Tibial nerve (tissue), 4 donors: ENCODE results near the gene PCAT7.

ENCODE experiments used
- CTCF ChIP-seq, 5 experiments: fragments of 200-600 bp in 3 of 5; fragments of 450-650 bp in 2 of 5; sonication (generic) in 3 of 5; IDR thresholded peaks; one replicate each; pipeline ENCODE4 v1.5.1; 2016 to 2019; ENCODE audit warnings: antibody characterized with exemption in 5 of 5, mild to moderate bottlenecking in 3 of 5, moderate library complexity in 2 of 5
- EP300 ChIP-seq, 2 donors: sonication (generic); formaldehyde crosslinking; IDR thresholded peaks; one replicate each; pipeline ENCODE4 v1.6.1; 2017; ENCODE audit warnings: antibody characterized with exemption in 2 of 2, mild to moderate bottlenecking in 1 of 2
- POLR2A ChIP-seq, 2 donors: fragments of 450-650 bp; IDR thresholded peaks; one replicate each; pipeline ENCODE4 v1.6.1; 2017; ENCODE audit warnings: antibody characterized with exemption in 2 of 2, mild to moderate bottlenecking in 2 of 2, moderate library complexity in 2 of 2

GRCh38 chr9:94568250-94568889 lies 13.5 kb downstream of the PCAT7 start:
- TF ChIP-seq CTCF (IDR thresholded peaks at IDR 0.05): no peak
- TF ChIP-seq POLR2A (IDR thresholded peaks at IDR 0.05): no peak
- TF ChIP-seq EP300 (IDR thresholded peaks at IDR 0.05): no peak
